Coronary artery (tissue), 2 donors: Measurements from ENCODE around the gene ZNF708.
"Not testable (repeated sequence)": the region's sequence is repeated elsewhere in the genome, so short reads cannot be mapped to it uniquely, and the experiment has no call there.

ENCODE experiments used
- DNase-seq: peaks from one replicate; pipeline ENCODE4 v3.0.0-alpha.2; 2017; ENCODE audit warnings: low spot score
- H3K27ac ChIP-seq, 2 donors: fragments of 200-600 bp; sonication (generic); one replicate each; pipeline ENCODE4 v1.5.1; 2016 to 2019
- H3K4me3 ChIP-seq: fragments of 200-600 bp; sonication (generic); 2 replicates; pipeline ENCODE4 v1.5.1; 2016; ENCODE audit warnings: mild to moderate bottlenecking, moderate library complexity
- CTCF ChIP-seq: fragments of 200-600 bp; sonication (generic); IDR thresholded peaks from one replicate; pipeline ENCODE4 v1.5.1; 2019; ENCODE audit warnings: antibody characterized with exemption

ZNF708 gene

GRCh38 chr19:21326169-21326568 lies 3.0 kb downstream of the ZNF708 start:
- no peak for DNase-seq
- Histone ChIP-seq H3K27ac (no peak overlapping the region), H3K4me3 (no peak overlapping the region)
- TF ChIP-seq CTCF, result no peak

- Histone ChIP-seq H3K4me3 (no peak overlapping the region), H3K27ac (no peak overlapping the region)
- TF ChIP-seq CTCF, result no peak
- DNase-seq, result no peak
Measured at GRCh38 chr19:21323000-21323399, 6.2 kb downstream of the ZNF708 start.

GRCh38 chr19:21322528-21322927 lies 6.7 kb downstream of the ZNF708 start:
- H3K4me3 ChIP-seq, result no peak overlapping the region
- no peak for TF ChIP-seq CTCF
- DNase-seq, result no peak
- H3K27ac ChIP-seq, result peak overlapping the region in 1 of 2 donors; percentile 67

- H3K4me3 ChIP-seq, result no peak overlapping the region
- DNase-seq, result no peak
- peak overlapping the region in 1 of 2 donors; percentile 67 for H3K27ac ChIP-seq
- TF ChIP-seq CTCF, result no peak
Measured at GRCh38 chr19:21321996-21322395, 7.2 kb downstream of the ZNF708 start.

- H3K27ac ChIP-seq, result no peak overlapping the region
- TF ChIP-seq CTCF, result no peak
- no peak overlapping the region for H3K4me3 ChIP-seq
- no peak for DNase-seq
Measured at GRCh38 chr19:21321134-21321533, 8.1 kb downstream of the ZNF708 start.

- DNase-seq, result no peak
- no peak overlapping the region for H3K4me3 ChIP-seq
- no peak for TF ChIP-seq CTCF
- no peak overlapping the region for H3K27ac ChIP-seq
Measured at GRCh38 chr19:21317821-21318220, 11.4 kb downstream of the ZNF708 start.

GRCh38 chr19:21314676-21315075 lies 14.5 kb downstream of the ZNF708 start:
- peak overlapping the region in 1 of 2 donors; percentile 29 for H3K27ac ChIP-seq
- DNase-seq, result no peak
- TF ChIP-seq CTCF, result no peak
- H3K4me3 ChIP-seq, result no peak overlapping the region

- not testable (repeated sequence) for H3K27ac ChIP-seq, DNase-seq, H3K4me3 ChIP-seq
Measured at GRCh38 chr19:21312807-21313206, 16.4 kb downstream of the ZNF708 start.
